Ovary (tissue), 9 donors: Measurements from ENCODE around the gene SLC9A8. TPM values are rescaled to one million over a fixed set of nuclear protein-coding genes. Genes with fewer than 3 reads are reported as not detected.
A peak's percentile ranks its signal among the peaks of the same experiment; 100 is the strongest.
"Not testable (repeated sequence)": the region's sequence is repeated elsewhere in the genome, so short reads cannot be mapped to it uniquely, and the experiment has no call there.

Experiments used
- DNase-seq, 5 donors: peaks; one replicate each; pipeline ENCODE4 v3.0.0-alpha.2; 2019 to 2020
- H3K27ac ChIP-seq, 2 donors: fragments of 200-600 bp; one replicate each; pipeline versions ENCODE4 v1.5.1 to v1.8.0; 2019 to 2022
- H3K27me3 ChIP-seq: fragments of 200-600 bp; one replicate; pipeline ENCODE4 v1.8.0; 2022
- H3K36me3 ChIP-seq: fragments of 200-600 bp; sonication (generic); one replicate; pipeline ENCODE4 v1.5.1; 2019
- H3K4me1 ChIP-seq: one replicate; pipeline ENCODE4 v1.8.1; 2013; ENCODE audit warnings: mild to moderate bottlenecking, moderate library complexity; ENCODE audit not compliant: insufficient read depth
- H3K4me3 ChIP-seq: fragments of 200-600 bp; sonication (generic); one replicate; pipeline ENCODE4 v1.5.1; 2017
- H3K9me3 ChIP-seq, 2 donors: fragments of 200-600 bp in 1 of 2; sonication (generic) in 1 of 2; one replicate each; pipeline versions ENCODE4 v1.5.1 to v1.8.1; 2013 to 2019; ENCODE audit warnings: mild to moderate bottlenecking in 1 of 2, moderate library complexity in 1 of 2
- EP300 ChIP-seq: sonication (generic); formaldehyde crosslinking; IDR thresholded peaks from one replicate; pipeline ENCODE4 v1.6.1; 2017; ENCODE audit warnings: antibody characterized with exemption
- POLR2A ChIP-seq: fragments of 450-650 bp; IDR thresholded peaks from one replicate; pipeline ENCODE4 v1.6.1; 2017; ENCODE audit warnings: antibody characterized with exemption, mild to moderate bottlenecking, moderate library complexity
- WGBS, 3 donors: extraction: QIAGEN DNeasy Blood & Tissue Kit in 1 of 3; methylation state at CpG; one replicate each; pipeline versions ENCODE4 v1.1.5 to v1.1.7; 2013 to 2017; 5-methylcytosine and 5-hydroxymethylcytosine counted together
- intact Hi-C, 4 donors: fragments of 100-400 bp; cut with DNase I; formaldehyde crosslinking; loops; one replicate each; pipeline versions ENCODE4 v1.11.0 to v1.15.1; 2022 to 2023
- polyA plus RNA-seq, 2 donors: library from polyadenylated mRNA; stranded (reverse); fragments of 200-250 nt in 1 of 2; fragments of 350-450 nt in 1 of 2; fragmentation: Illumina TruSeq in 1 of 2; extraction: RNeasy Lipid Tissue Mini Kit (QIAGEN cat#74804) in 1 of 2; gene quantifications; one replicate each; pipeline ENCODE4 v1.2.3, GENCODE V29; 2013 to 2014
- total RNA-seq, 7 donors: library from RNA; depleted of rRNA in 2 of 7; stranded (reverse); fragments of >200 nt in 2 of 7; fragmentation: NEBNext Ultra II Directional in 3 of 7; extraction: Animal tissue kit (Norgen Biotek cat#: 25700) in 3 of 7; gene quantifications; one replicate each; pipeline versions ENCODE4 v1.1.0 to v1.2.4, GENCODE V29; 2016 to 2023
- TF ChIP-seq, protein P1 (sequence below), 3 donors: fragments of 450-650 bp in 2 of 3; fragments of 200-600 bp in 1 of 3; IDR thresholded peaks; one replicate each; pipeline versions ENCODE4 v1.5.1 to v1.8.0; 2016 to 2022; ENCODE audit warnings: antibody characterized with exemption in 3 of 3, mild to moderate bottlenecking in 1 of 3
- donor health status: DM: no; HTN: no; CAD: no; lungs with moderate emphysema.
- donor health status: DM: no; HTN: no; CAD: no.
- donor health status: Bipolar disorder and iron deficiency.
- donor health status: DM: yes; HTN: yes; CAD: no.
- donor health status: DM: no; HTN: no; CAD: no.
- donor health status: DM: yes; HTN: yes; CAD: no.

The SLC9A8 gene
- total and polyA plus RNA-seq, 9 donors = 3.9 to 11.4 (median 7.7) TPM

DNA sequence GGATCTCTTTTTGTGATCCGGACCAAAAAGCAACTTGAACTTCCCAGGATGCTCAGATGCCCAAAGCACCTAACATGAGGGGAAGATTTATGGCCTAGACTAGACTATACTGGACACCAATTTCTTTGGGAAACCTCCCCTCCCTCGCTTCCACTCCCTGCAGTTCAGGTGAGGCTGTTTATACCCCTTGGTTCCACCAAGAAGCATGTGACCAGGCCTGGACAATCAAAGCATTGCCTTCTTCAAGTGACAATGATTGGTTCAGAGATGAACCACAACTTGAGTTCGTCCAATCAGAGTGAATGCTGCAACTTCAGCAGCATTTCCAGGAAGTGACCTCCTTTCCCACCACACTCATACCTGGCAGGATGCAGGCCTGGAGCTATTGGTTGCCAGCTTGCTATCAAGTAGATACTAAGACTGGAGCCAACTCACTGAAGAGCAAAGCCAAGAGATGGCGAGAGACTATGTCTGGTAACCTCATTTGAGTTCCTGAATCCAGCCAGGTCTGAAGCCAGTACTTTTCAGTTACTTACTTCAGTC, 45.6 kb upstream of the SLC9A8 start:
- DNase-seq = no peak
- WGBS, 3 donors = 91 to 96% (median 93%) methylated on average over 4 of the region's 4 CpGs
- Histone ChIP-seq H3K4me1 (no peaks in the 10 kb centered on the region), H3K36me3 (no peaks in the 10 kb centered on the region), H3K27me3 (no peaks in the 10 kb centered on the region), H3K4me3 (no peak overlapping the region), H3K27ac (no peak overlapping the region), H3K9me3 (no peaks in the 10 kb centered on the region)
- intact Hi-C loops = no loop called here
- TF ChIP-seq POLR2A (no peak), EP300 (no peak)
- TF ChIP-seq, protein P1, sequence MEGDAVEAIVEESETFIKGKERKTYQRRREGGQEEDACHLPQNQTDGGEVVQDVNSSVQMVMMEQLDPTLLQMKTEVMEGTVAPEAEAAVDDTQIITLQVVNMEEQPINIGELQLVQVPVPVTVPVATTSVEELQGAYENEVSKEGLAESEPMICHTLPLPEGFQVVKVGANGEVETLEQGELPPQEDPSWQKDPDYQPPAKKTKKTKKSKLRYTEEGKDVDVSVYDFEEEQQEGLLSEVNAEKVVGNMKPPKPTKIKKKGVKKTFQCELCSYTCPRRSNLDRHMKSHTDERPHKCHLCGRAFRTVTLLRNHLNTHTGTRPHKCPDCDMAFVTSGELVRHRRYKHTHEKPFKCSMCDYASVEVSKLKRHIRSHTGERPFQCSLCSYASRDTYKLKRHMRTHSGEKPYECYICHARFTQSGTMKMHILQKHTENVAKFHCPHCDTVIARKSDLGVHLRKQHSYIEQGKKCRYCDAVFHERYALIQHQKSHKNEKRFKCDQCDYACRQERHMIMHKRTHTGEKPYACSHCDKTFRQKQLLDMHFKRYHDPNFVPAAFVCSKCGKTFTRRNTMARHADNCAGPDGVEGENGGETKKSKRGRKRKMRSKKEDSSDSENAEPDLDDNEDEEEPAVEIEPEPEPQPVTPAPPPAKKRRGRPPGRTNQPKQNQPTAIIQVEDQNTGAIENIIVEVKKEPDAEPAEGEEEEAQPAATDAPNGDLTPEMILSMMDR (IDR thresholded peaks at IDR 0.05) = no peak

DNA sequence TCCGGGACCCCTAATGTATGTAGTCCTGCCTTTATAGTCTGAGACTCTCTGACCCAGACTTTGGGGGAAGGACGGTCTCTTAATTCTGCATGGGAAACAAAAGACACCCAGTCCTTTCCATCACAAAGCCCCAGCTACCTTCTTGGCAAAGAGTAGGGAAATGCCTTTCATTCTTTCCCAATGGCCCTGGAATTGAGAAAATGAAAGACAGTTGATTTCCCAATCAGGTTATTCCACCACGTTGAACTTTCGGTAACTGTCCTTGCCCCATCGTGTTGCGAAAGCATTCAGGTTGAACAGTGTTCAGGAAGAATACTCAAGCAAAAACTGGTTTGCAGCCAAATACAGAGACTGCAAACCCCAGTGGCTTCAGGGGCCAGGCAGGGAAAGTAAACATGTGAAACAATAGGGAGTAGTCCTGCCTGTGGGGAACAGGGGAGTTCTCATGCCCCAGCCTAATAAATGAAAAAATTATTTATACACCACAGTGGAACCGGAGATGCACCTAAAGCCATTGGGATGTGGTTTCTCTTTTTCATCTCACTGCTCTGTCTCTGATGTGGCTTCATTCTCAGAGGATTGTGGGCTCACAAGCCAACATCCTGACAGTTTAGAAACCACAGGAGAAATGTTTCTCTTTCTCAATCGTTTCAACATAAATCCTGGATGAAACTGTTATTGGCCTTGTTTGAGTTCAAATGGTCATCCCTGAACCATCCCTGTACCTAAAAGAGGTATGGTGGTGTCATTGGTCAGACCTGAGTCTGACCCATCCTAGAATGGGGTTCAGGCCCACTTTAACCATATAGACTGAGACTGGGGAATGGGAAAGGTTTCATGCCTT, 44.2 kb upstream of the SLC9A8 start:
- intact Hi-C loops = no loop called here
- H3K4me1 ChIP-seq = peaks cover 2% of the 10 kb centered on the region
- H3K36me3 ChIP-seq = no peaks in the 10 kb centered on the region
- no peaks in the 10 kb centered on the region for H3K27me3 ChIP-seq
- peak in 4 of 5 donors; percentile 53 to 82 (median 62) for DNase-seq
- H3K9me3 ChIP-seq = no peaks in the 10 kb centered on the region
- TF ChIP-seq, protein P1 (IDR thresholded peaks at IDR 0.05) = no peak
- TF ChIP-seq EP300 (peak; percentile 92), POLR2A (no peak)
- 15 to 25% (median 20%) methylated on average over 8 of the region's 8 CpGs for WGBS, 3 donors
- no peak overlapping the region for H3K4me3 ChIP-seq
- peak overlapping the region in 1 of 2 donors; percentile 26 for H3K27ac ChIP-seq

DNA sequence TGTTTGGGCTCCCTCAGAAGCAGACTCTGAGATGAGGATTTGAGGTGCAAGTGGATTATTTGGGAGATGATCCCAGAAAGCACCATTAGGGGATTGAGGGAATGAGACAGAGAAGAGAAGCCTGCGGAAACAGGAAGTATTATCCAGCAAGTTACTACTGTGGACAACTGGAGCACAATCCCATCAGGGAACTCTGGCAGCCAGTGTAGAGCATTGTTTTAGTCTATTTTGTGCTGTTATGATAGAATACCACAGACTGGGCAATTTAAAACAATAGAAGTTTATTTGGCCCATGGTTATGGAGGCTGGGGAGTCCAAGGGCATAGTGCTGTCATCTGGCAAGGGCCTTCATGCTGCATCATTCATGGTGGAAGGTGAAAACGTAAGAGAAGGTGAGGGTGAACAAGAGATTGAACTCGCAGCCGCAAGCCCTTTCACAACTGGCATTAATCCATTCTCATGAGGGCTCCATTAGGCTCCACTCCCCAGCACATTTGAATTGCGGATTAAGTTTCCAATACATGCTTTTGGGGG, 43.5 kb upstream of the SLC9A8 start:
- no peak for DNase-seq
- TF ChIP-seq, protein P1 (IDR thresholded peaks at IDR 0.05) = no peak
- TF ChIP-seq POLR2A (no peak), EP300 (no peak)
- intact Hi-C loops = no loop called here
- Histone ChIP-seq H3K27me3 (no peaks in the 10 kb centered on the region), H3K4me3 (no peak overlapping the region), H3K9me3 (no peaks in the 10 kb centered on the region), H3K4me1 (peaks cover 2% of the 10 kb centered on the region), H3K27ac (peak overlapping the region in 1 of 2 donors; percentile 26), H3K36me3 (no peaks in the 10 kb centered on the region)
- WGBS, 3 donors = 93 to 95% (median 93%) methylated on average over 5 of the region's 5 CpGs

DNA sequence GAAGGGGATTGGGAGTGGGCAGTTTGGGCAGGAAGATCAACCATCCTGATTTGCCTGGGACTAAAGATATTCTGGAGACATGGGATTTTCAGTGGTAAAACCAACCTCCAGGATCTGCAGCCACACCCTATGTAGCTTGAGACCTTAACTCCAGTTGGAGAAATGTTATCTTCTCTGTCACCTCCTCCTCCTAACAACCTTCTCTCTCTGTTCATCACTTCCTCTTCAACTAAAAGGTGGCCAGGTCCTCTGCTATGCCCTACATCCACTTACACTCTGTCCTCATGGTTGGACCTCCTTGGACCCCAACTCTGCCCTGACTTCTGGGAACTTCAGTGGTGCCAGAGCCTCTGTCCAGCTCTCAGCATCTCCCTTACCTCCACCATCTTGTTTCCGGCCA, 42.0 kb upstream of the SLC9A8 start:
- no peak for TF ChIP-seq EP300
- TF ChIP-seq POLR2A = no peak
- TF ChIP-seq, protein P1 (IDR thresholded peaks at IDR 0.05) = no peak
- Histone ChIP-seq H3K4me3 (no peak overlapping the region), H3K27me3 (no peaks in the 10 kb centered on the region), H3K36me3 (no peaks in the 10 kb centered on the region), H3K9me3 (no peaks in the 10 kb centered on the region), H3K4me1 (peaks cover 5% of the 10 kb centered on the region), H3K27ac (no peak overlapping the region)
- WGBS, 3 donors = 96 to 100% (median 98%) methylated on average over 1 of the region's 1 CpG
- intact Hi-C loops = no loop called here
- DNase-seq = no peak

DNA sequence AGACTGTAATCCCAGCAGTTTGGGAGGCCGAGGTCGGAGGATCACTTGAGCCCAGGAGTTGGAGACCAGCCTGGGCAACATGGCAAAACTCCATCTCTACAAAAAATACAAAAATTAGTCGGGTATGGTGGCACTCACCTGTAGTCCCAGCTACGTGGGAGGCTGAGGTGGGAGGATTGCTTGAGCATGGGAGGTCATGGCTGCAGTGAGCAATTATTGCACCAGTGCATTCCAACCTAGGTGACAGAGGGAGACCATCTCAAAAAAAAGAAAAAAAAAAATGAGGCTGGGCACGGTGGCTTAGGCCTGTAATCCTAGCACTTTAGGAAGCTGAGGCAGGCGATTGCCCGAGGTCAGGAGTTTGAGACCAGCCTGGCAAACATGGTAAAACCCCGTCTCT, 38.4 kb upstream of the SLC9A8 start:
- H3K4me1 ChIP-seq, H3K27me3 ChIP-seq, intact Hi-C loops, H3K36me3 ChIP-seq, H3K9me3 ChIP-seq, H3K4me3 ChIP-seq, H3K27ac ChIP-seq, DNase-seq: not testable (repeated sequence)
- WGBS, 3 donors = 88 to 91% (median 90%) methylated on average over 8 of the region's 8 CpGs
